Right kidney (tissue), 1 donor: ENCODE results near the gene CCDC28A.

Source experiments
- DNase-seq: peaks from one replicate; pipeline ENCODE4 v3.0.0-alpha.2; 2016

CCDC28A gene

DNA sequence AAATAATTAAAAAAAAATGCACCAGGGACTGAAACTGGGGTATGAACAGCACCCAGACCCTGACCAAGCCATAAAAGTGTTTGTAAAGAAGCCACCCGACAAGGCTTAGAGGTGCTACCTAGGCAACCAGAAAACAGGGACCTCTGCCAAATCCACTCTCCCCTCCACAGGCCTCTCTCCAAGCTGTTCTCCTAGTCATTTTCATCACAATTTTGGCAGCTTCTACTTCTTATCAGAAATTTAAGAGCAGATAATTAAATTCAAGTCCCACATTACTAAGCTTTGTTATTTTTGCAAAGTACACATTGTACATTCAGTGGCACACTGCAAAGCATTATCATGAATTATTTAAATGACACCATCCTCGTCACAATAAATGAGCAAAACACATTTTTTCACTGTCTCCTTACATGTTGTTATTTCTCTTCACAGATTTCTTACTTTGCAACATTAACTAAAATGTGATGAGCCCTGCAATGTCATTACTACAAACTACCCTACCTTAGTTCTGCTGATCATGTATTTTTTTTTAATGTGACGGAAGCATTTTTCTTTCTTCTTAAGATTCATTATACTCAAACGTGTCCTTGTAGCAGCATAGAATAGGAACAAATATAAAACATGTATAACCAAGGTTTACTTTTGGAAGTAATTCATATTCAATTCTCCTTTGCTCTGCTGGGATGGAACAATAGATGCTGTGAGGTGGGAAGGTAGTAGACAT lies 60.4 kb downstream of the CCDC28A start:
- no peak for DNase-seq

DNA sequence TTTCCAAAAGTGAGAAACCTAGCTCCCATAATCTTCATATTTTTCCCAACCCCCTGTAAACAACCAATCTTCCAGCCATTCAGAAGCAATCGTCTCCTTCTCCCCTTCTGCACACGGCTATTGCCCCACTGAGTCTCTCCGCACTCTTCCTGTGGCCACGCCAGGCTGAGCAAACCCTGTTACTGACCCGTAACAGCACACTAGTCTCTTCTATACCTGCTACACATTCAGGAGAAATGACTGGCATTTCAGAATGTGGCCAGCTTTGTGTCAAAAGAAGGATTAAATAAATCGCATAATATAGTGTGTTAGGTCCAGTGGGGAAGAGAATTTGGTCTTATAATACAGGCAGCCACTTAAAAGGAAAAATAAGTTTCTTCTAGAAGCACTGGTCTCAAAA lies 63.7 kb downstream of the CCDC28A start:
- no peak for DNase-seq
